ENCODE data around the gene SNTB2.

DNA sequence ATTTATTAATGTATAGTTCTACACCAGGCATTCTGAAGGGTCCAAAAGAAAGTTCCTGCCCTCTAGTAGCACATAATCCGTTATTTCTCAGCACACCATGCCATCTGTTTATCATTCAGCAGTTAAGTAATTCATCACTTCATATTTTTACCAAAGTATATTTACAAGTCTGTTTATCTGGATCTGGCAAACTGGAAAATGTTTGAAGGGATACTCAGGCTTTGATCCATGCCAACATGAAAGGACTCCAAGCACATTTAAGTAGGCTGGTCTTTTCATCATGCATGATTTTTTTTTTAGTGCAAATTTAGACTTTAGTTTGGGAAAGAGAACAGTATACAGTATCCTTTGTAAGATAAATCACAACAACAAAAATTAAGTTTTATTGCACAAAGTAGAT, 120.1 kb downstream of the SNTB2 start:
- TF ChIP-seq POLR2A (IDR thresholded peaks at IDR 0.05; ENCODE audit: low read depth, low read length) (no peak), POLR2AphosphoS5 (IDR thresholded peaks at IDR 0.05; ENCODE audit: low read depth, low read length) (no peak)

Data from GM12892 (cell line).